ENCODE results near the gene SERPINI2.

Gene SERPINI2

DNA sequence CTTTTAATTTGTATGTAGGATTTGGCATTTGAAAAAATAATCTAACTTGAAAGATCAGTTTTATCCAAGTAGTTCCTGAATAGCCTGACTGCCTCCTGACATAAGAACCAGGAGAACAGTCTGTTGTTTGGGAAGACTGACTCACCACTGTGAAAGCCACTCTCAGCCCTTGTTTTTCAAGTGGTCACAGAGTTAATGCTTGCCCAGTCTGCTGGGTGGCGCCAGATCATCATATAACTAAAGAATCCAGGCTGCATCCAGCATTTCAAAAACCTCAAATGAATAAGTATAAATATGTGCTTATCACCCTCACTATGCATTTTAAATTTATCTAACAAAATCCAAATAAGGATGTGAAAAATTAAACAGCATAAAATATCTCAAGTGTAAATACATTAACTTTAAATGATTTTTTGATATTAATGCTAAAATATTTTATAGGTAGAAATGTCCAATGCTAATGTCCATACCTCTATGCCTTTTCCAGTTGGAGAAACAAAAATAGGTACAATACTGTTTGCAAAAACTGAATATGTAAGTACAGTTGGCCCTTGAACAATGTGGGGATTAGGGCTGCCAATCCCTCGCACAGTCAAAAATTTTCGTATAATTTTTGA is 66.9 kb downstream of the SERPINI2 start:
- TF ChIP-seq YY1 (IDR thresholded peaks at IDR 0.05; ENCODE audit: insufficient read depth, insufficient read length) = no peak
- TF ChIP-seq ZNF274 (IDR thresholded peaks at IDR 0.05; ENCODE audit: low read depth, low read length) = no peak
- no peak for TF ChIP-seq SUZ12 (IDR thresholded peaks at IDR 0.05; ENCODE audit: extremely low read depth, insufficient read depth, insufficient read length)
- H3K27me3 ChIP-seq (ENCODE audit: insufficient read depth, insufficient read length) = no peaks in the 10 kb centered on the region
- no peak overlapping the region for H3K9ac ChIP-seq (ENCODE audit: insufficient read length, low read depth)
- H3K9me3 ChIP-seq (ENCODE audit: insufficient read depth, low read length) = no peaks in the 10 kb centered on the region
- no peak overlapping the region for H3K4me3 ChIP-seq (ENCODE audit: insufficient read length, low read depth)
- H3K36me3 ChIP-seq (ENCODE audit: insufficient read depth, insufficient read length, low read length) = no peaks in the 10 kb centered on the region
- peak; percentile 78 for DNase-seq (ENCODE audit: low read depth, low spot score)
- H3K4me1 ChIP-seq (ENCODE audit: insufficient read depth, insufficient read length) = no peaks in the 10 kb centered on the region

DNA sequence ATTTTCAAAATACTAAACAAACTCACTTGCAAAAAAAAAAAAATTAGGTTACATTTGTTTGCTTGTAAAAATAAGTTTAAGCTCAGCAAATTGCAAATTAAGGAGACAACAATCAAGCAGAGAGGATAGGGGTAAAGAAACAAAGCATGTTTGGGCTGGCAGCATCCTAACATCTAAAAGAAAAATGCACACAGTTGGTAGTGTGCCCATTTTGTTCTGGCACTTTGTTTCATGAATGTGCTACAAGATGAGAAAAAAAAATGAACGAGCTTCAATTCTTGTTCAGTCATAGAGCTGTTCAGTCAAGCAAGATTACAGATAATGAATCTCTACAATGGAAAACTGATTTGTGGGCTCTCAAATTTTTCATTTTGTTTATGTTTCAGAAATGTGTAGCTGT is 76.0 kb downstream of the SERPINI2 start:
- H3K9me3 ChIP-seq (ENCODE audit: insufficient read depth, low read length) = no peaks in the 10 kb centered on the region
- TF ChIP-seq YY1 (IDR thresholded peaks at IDR 0.05; ENCODE audit: insufficient read depth, insufficient read length) (no peak), ZNF274 (IDR thresholded peaks at IDR 0.05; ENCODE audit: low read depth, low read length) (no peak), SUZ12 (IDR thresholded peaks at IDR 0.05; ENCODE audit: extremely low read depth, insufficient read depth, insufficient read length) (no peak)
- no peaks in the 10 kb centered on the region for H3K36me3 ChIP-seq (ENCODE audit: insufficient read depth, insufficient read length, low read length)
- no peak for DNase-seq (ENCODE audit: low read depth, low spot score)
- H3K9ac ChIP-seq (ENCODE audit: insufficient read length, low read depth) = no peak overlapping the region
- H3K4me1 ChIP-seq (ENCODE audit: insufficient read depth, insufficient read length) = no peaks in the 10 kb centered on the region
- no peaks in the 10 kb centered on the region for H3K27me3 ChIP-seq (ENCODE audit: insufficient read depth, insufficient read length)
- no peak overlapping the region for H3K4me3 ChIP-seq (ENCODE audit: insufficient read length, low read depth)

DNA sequence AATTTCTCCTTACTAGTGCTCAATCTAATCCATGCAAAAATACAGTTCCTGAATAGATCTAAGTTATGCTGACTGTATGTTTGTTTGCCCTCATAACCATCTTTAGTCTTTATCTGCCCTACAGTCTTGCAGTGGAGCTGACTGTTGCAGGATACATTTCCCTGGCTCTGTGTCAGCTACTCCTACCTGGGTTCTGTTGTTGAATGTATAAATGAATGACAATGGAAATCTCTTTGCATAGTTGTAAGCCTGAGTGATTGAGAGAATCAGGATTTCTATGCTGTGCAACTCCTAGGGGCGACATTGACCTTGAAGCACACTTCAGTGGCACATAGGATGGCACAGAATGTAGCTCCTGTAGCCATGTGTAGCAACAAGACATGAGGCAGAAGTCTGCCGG is 77.8 kb downstream of the SERPINI2 start:
- DNase-seq (ENCODE audit: low read depth, low spot score) = no peak
- Histone ChIP-seq H3K4me1 (ENCODE audit: insufficient read depth, insufficient read length) (no peaks in the 10 kb centered on the region), H3K4me3 (ENCODE audit: insufficient read length, low read depth) (no peak overlapping the region), H3K36me3 (ENCODE audit: insufficient read depth, insufficient read length, low read length) (no peaks in the 10 kb centered on the region), H3K27me3 (ENCODE audit: insufficient read depth, insufficient read length) (no peaks in the 10 kb centered on the region), H3K9ac (ENCODE audit: insufficient read length, low read depth) (no peak overlapping the region), H3K9me3 (ENCODE audit: insufficient read depth, low read length) (no peaks in the 10 kb centered on the region)
- no peak for TF ChIP-seq YY1 (IDR thresholded peaks at IDR 0.05; ENCODE audit: insufficient read depth, insufficient read length)

DNA sequence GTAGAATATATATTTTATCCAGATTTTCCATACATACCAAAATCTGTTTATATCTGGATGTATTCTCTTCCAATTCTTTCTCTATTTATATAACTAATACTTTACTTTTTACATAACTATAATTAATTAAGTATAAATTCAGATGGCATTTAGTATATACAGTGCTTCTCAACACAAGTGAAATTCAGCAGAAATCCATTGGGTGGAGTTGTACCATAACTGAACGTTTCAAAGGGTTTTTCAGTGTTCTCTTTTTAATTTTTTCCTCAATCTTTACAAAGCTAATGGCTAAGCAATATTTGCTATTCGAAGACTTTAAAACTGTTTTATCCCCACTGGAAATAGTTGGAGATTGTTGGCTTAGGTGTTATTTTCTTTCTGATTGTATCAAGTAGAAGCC is 79.8 kb downstream of the SERPINI2 start:
- Histone ChIP-seq H3K36me3 (ENCODE audit: insufficient read depth, insufficient read length, low read length) (no peaks in the 10 kb centered on the region), H3K9ac (ENCODE audit: insufficient read length, low read depth) (no peak overlapping the region), H3K27me3 (ENCODE audit: insufficient read depth, insufficient read length) (no peaks in the 10 kb centered on the region), H3K4me3 (ENCODE audit: insufficient read length, low read depth) (no peak overlapping the region), H3K4me1 (ENCODE audit: insufficient read depth, insufficient read length) (no peaks in the 10 kb centered on the region), H3K9me3 (ENCODE audit: insufficient read depth, low read length) (no peaks in the 10 kb centered on the region)
- DNase-seq (ENCODE audit: low read depth, low spot score) = no peak
- TF ChIP-seq ZNF274 (IDR thresholded peaks at IDR 0.05; ENCODE audit: low read depth, low read length) = no peak
- TF ChIP-seq SUZ12 (IDR thresholded peaks at IDR 0.05; ENCODE audit: extremely low read depth, insufficient read depth, insufficient read length) = no peak
- no peak for TF ChIP-seq YY1 (IDR thresholded peaks at IDR 0.05; ENCODE audit: insufficient read depth, insufficient read length)

All from NT2/D1 (cell line).